ENCODE results near the gene ANXA2.
"Not testable (repeated sequence)": the region's sequence is repeated elsewhere in the genome, so short reads cannot be mapped to it uniquely, and the experiment has no call there.

The ANXA2 gene

GRCh38 chr15:60397772-60398445 lies at the start of gene ANXA2:
TSS of gene ANXA2 (minus strand) at chr15:60397986. CDS start at chr15:60386075, 11,911 bp downstream.
- DNase-seq (ENCODE audit: low spot score), result peak; percentile 94

GRCh38 chr15:60444289-60444912 lies 46.6 kb upstream of the ANXA2 start:
- peak; percentile 30 for DNase-seq (ENCODE audit: low spot score)

- no peak for DNase-seq (ENCODE audit: low spot score)
These were observed 45.0 kb upstream of the ANXA2 start for GRCh38 chr15:60442763-60443162.

GRCh38 chr15:60442031-60442650 lies 44.4 kb upstream of the ANXA2 start:
- no peak for DNase-seq (ENCODE audit: low spot score)

GRCh38 chr15:60441331-60441730 lies 43.5 kb upstream of the ANXA2 start:
- DNase-seq (ENCODE audit: low spot score), result no peak

- no peak for DNase-seq (ENCODE audit: low spot score)
These were observed 40.9 kb upstream of the ANXA2 start for GRCh38 chr15:60438646-60439045.

- no peak for DNase-seq (ENCODE audit: low spot score)
These were observed 31.1 kb upstream of the ANXA2 start for GRCh38 chr15:60428935-60429334.

- DNase-seq (ENCODE audit: low spot score), result peak; percentile 29
These were observed 29.2 kb upstream of the ANXA2 start for GRCh38 chr15:60426870-60427508.

GRCh38 chr15:60425461-60425860 lies 27.7 kb upstream of the ANXA2 start:
- no peak for DNase-seq (ENCODE audit: low spot score)

GRCh38 chr15:60424006-60424405 lies 26.2 kb upstream of the ANXA2 start:
- DNase-seq (ENCODE audit: low spot score), result no peak

GRCh38 chr15:60423537-60423936 lies 25.8 kb upstream of the ANXA2 start:
- DNase-seq (ENCODE audit: low spot score), result peak; percentile 91

- peak; percentile 62 for DNase-seq (ENCODE audit: low spot score)
These were observed 23.8 kb upstream of the ANXA2 start for GRCh38 chr15:60421544-60421943.

GRCh38 chr15:60420203-60420716 lies 22.5 kb upstream of the ANXA2 start:
- DNase-seq (ENCODE audit: low spot score), result no peak

GRCh38 chr15:60419753-60420152 lies 22.0 kb upstream of the ANXA2 start:
- no peak for DNase-seq (ENCODE audit: low spot score)

- DNase-seq (ENCODE audit: low spot score), result no peak
These were observed 20.3 kb upstream of the ANXA2 start for GRCh38 chr15:60418096-60418495.

- no peak for DNase-seq (ENCODE audit: low spot score)
These were observed 19.3 kb upstream of the ANXA2 start for GRCh38 chr15:60417112-60417511.

GRCh38 chr15:60416484-60416883 lies 18.7 kb upstream of the ANXA2 start:
- DNase-seq (ENCODE audit: low spot score), result no peak

- DNase-seq (ENCODE audit: low spot score), result peak; percentile 18
These were observed 16.4 kb upstream of the ANXA2 start for GRCh38 chr15:60414016-60414682.

- no peak for DNase-seq (ENCODE audit: low spot score)
These were observed 15.5 kb upstream of the ANXA2 start for GRCh38 chr15:60413231-60413824.

- not testable (repeated sequence) for DNase-seq (ENCODE audit: low spot score)
These were observed 15.0 kb upstream of the ANXA2 start for GRCh38 chr15:60412807-60413206.

GRCh38 chr15:60411774-60412425 lies 14.1 kb upstream of the ANXA2 start:
- no peak for DNase-seq (ENCODE audit: low spot score)

Measured in kidney tubule cell (primary cell).